ENCODE measurements around the gene ASL. TPM values are rescaled to one million over a fixed set of nuclear protein-coding genes. Genes with fewer than 3 reads are reported as not detected.

Gene ASL
- total and polyA plus RNA-seq, 2 donors (not counting 1 experiment from before 2014, with no cell fraction given), result 38.0 to 48.7 TPM

DNA sequence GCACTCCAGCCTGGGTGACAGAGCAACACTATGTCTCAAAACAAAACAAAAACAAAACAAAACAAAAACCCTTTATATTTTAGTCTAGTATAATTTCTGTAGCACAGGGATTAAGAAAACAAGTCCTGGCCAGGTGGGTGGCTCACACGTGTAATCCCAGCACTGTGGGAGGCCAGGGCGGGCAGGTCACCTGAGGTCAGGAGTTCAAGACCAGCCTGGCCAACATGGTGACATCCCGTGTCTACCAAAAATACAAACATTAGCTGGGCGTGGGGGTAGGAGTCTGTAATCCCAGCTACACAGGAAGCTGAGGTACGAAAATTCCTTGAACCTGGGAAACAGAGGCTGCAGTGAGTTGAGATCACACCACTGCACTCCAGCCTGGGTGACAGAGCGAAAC lies 23.2 kb upstream of the ASL start:
- peaks cover 5% of the 10 kb centered on the region for H3K4me1 Mint-ChIP-seq
- intact Hi-C loops (cut with micrococcal nuclease), result no loop called here
- no peak overlapping the region for H2AFZ ChIP-seq (ENCODE audit: insufficient read depth, low read depth, low read length, poor library complexity, severe bottlenecking)
- TF ChIP-seq, protein P1, sequence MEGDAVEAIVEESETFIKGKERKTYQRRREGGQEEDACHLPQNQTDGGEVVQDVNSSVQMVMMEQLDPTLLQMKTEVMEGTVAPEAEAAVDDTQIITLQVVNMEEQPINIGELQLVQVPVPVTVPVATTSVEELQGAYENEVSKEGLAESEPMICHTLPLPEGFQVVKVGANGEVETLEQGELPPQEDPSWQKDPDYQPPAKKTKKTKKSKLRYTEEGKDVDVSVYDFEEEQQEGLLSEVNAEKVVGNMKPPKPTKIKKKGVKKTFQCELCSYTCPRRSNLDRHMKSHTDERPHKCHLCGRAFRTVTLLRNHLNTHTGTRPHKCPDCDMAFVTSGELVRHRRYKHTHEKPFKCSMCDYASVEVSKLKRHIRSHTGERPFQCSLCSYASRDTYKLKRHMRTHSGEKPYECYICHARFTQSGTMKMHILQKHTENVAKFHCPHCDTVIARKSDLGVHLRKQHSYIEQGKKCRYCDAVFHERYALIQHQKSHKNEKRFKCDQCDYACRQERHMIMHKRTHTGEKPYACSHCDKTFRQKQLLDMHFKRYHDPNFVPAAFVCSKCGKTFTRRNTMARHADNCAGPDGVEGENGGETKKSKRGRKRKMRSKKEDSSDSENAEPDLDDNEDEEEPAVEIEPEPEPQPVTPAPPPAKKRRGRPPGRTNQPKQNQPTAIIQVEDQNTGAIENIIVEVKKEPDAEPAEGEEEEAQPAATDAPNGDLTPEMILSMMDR (IDR thresholded peaks at IDR 0.05), result no peak
- TF ChIP-seq EZH2 (IDR thresholded peaks at IDR 0.05; ENCODE audit: borderline replicate concordance, insufficient read depth, low read depth, low read length, poor library complexity, severe bottlenecking), result no peak
- no peaks in the 10 kb centered on the region for H3K9me3 Mint-ChIP-seq (ENCODE audit: insufficient read depth)
- H3K27me3 ChIP-seq (replicated peaks in 1 of 4; ENCODE audit: control extremely low read depth in 1 of 4, control insufficient read depth in 3 of 4, insufficient read depth in 4 of 4, low read length in 3 of 4), result no peaks in the 10 kb centered on the region
- no peaks in the 10 kb centered on the region for H3K4me1 ChIP-seq (ENCODE audit: control insufficient read depth in 2 of 2, insufficient read depth in 2 of 2, low read length in 2 of 2)
- ATAC-seq (ENCODE audit: low read depth) (no peak), DNase-seq (no peak)
- H3K4me2 ChIP-seq (replicated peaks; ENCODE audit: low read depth, low read length, poor library complexity, severe bottlenecking), result no peak overlapping the region
- no peaks in the 10 kb centered on the region for H4K20me1 ChIP-seq (ENCODE audit: control insufficient read depth, insufficient read depth, low read length, poor library complexity, severe bottlenecking)
- no peak overlapping the region for H3K4me3 ChIP-seq (ENCODE audit: control extremely low read depth in 1 of 5, extremely low read depth in 1 of 5, insufficient read depth in 1 of 5, low read depth in 2 of 5, low read length in 4 of 5)
- H3K9ac ChIP-seq (ENCODE audit: low read length), result no peak overlapping the region
- H3K27ac Mint-ChIP-seq, result no peak overlapping the region
- ChIA-PET CTCF (no interaction called here), POLR2A (no interaction called here)
- 97% methylated on average over 5 of the region's 6 CpGs for WGBS (ENCODE audit: insufficient coverage)
- no peaks in the 10 kb centered on the region for H3K36me3 ChIP-seq (replicated peaks in 1 of 2; ENCODE audit: control extremely low read depth in 1 of 2, control insufficient read depth in 1 of 2, extremely low read depth in 1 of 2, insufficient read depth in 2 of 2, low read length in 1 of 2)
- no peaks in the 10 kb centered on the region for H3K27me3 Mint-ChIP-seq
- no peak overlapping the region for H3K4me3 Mint-ChIP-seq
- no peak overlapping the region for H3K27ac ChIP-seq (ENCODE audit: low read length in 2 of 2)
- H3K9me3 ChIP-seq (ENCODE audit: control extremely low read depth in 1 of 3, control insufficient read depth in 2 of 3, insufficient read depth in 1 of 3, low read length in 2 of 3), result no peaks in the 10 kb centered on the region
- no peaks in the 10 kb centered on the region for H3K79me2 ChIP-seq (ENCODE audit: control insufficient read depth, insufficient read depth, low read length)

- H3K4me2 ChIP-seq (replicated peaks; ENCODE audit: low read depth, low read length, poor library complexity, severe bottlenecking), result no peak overlapping the region
- H3K27me3 ChIP-seq (replicated peaks in 1 of 4; ENCODE audit: control extremely low read depth in 1 of 4, control insufficient read depth in 3 of 4, insufficient read depth in 4 of 4, low read length in 3 of 4), result no peaks in the 10 kb centered on the region
- no peak overlapping the region for H3K9ac ChIP-seq (ENCODE audit: low read length)
- no peaks in the 10 kb centered on the region for H3K79me2 ChIP-seq (ENCODE audit: control insufficient read depth, insufficient read depth, low read length)
- no peaks in the 10 kb centered on the region for H4K20me1 ChIP-seq (ENCODE audit: control insufficient read depth, insufficient read depth, low read length, poor library complexity, severe bottlenecking)
- intact Hi-C loops (cut with micrococcal nuclease), result no loop called here
- ATAC-seq (ENCODE audit: low read depth), result no peak
- Mint-ChIP-seq H3K9me3 (ENCODE audit: insufficient read depth) (no peaks in the 10 kb centered on the region), H3K4me1 (peaks cover 5% of the 10 kb centered on the region), H3K27me3 (no peaks in the 10 kb centered on the region), H3K4me3 (no peak overlapping the region), H3K27ac (no peak overlapping the region)
- H3K36me3 ChIP-seq (replicated peaks in 1 of 2; ENCODE audit: control extremely low read depth in 1 of 2, control insufficient read depth in 1 of 2, extremely low read depth in 1 of 2, insufficient read depth in 2 of 2, low read length in 1 of 2), result no peaks in the 10 kb centered on the region
- H3K9me3 ChIP-seq (ENCODE audit: control extremely low read depth in 1 of 3, control insufficient read depth in 2 of 3, insufficient read depth in 1 of 3, low read length in 2 of 3), result no peaks in the 10 kb centered on the region
- no peak overlapping the region for H3K27ac ChIP-seq (ENCODE audit: low read length in 2 of 2)
- ChIA-PET POLR2A (no interaction called here), CTCF (no interaction called here)
- H3K4me1 ChIP-seq (ENCODE audit: control insufficient read depth in 2 of 2, insufficient read depth in 2 of 2, low read length in 2 of 2), result no peaks in the 10 kb centered on the region
- TF ChIP-seq, protein P1 (IDR thresholded peaks at IDR 0.05), result no peak
- no peak for TF ChIP-seq EZH2 (IDR thresholded peaks at IDR 0.05; ENCODE audit: borderline replicate concordance, insufficient read depth, low read depth, low read length, poor library complexity, severe bottlenecking)
- no peak overlapping the region for H3K4me3 ChIP-seq (ENCODE audit: control extremely low read depth in 1 of 5, extremely low read depth in 1 of 5, insufficient read depth in 1 of 5, low read depth in 2 of 5, low read length in 4 of 5)
- H2AFZ ChIP-seq (ENCODE audit: insufficient read depth, low read depth, low read length, poor library complexity, severe bottlenecking), result no peak overlapping the region
- DNase-seq, result no peak
- WGBS (ENCODE audit: insufficient coverage), result 84% methylated on average over 5 of the region's 6 CpGs
Measured at GRCh38 chr7:66054063-66054462, 21.6 kb upstream of the ASL start.

Measured in B cell (primary cell).